Measurements from ENCODE around the gene ACSL3. TPM values are rescaled to one million over a fixed set of nuclear protein-coding genes. Genes with fewer than 3 reads are reported as not detected.
A peak's percentile ranks its signal among the peaks of the same experiment; 100 is the strongest.

ACSL3 gene
- total RNA-seq, 2 donors from 2014 or later = 48.5 to 52.8 TPM

DNA sequence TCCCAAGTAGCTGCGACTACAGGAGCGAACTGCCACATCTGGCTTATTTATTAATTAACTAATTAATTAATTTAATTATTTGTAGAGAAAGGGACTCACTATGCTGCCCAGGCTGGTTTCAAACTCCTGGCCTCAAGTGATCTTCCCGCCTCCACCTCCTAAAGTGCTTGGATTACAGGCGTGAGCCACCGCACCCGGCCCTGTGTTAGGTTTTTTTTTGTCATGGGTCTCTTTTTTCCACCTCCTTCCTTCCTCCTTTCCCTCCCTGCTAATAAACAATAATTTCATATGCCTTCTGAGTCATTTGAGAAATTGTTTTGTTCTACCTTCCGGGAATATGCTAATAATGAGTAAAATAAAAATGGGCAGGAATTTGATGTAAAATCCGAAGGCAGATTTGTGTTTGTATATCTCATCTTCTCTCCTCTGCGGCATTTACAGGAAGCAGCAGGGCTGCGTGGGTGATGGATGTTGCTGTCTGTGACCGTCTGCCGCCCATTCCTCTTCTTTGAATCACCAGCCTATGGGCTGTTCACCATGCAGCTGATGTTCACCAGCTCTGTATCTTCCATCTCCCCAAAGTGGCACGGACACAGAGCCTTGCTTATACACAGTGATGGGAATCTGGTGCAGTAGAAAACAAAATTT, 89.9 kb downstream of the ACSL3 start:
- DNase-seq (ENCODE audit: low spot score) (no peak), ATAC-seq (no peak)
- Mint-ChIP-seq H3K27ac (no peak overlapping the region), H3K36me3 (no peaks in the 10 kb centered on the region), H3K4me1 (ENCODE audit: low read depth in 2 of 2) (peaks cover 0 to 4% of the 10 kb centered on the region in 2 donors), H3K9me3 (no peaks in the 10 kb centered on the region), H3K27me3 (peaks cover 10 to 18% of the 10 kb centered on the region in 2 donors), H3K4me3 (no peak overlapping the region)

DNA sequence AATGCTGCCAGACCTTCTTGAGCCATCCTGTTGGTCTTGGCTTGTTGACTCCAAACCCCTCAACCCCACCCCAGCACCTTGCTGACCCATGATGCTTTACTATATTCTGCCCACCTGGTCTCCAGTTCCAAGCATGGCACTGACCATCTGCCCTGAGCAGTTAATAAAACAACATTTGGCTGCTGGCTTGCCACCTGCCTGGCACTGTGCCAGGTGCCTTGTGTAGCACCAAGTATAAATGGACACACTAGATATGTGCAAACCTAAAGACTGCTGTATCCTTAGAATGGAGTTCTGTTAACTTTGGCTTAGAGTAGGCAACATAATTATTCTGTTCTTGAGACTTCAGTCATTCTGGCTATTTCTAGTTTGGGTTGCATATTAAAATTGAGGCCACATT, 91.4 kb downstream of the ACSL3 start:
- H3K27me3 Mint-ChIP-seq = peaks cover 14 to 28% of the 10 kb centered on the region in 2 donors
- H3K36me3 Mint-ChIP-seq = no peaks in the 10 kb centered on the region
- ATAC-seq (no peak), DNase-seq (ENCODE audit: low spot score) (no peak)
- no peak overlapping the region for H3K27ac Mint-ChIP-seq
- H3K9me3 Mint-ChIP-seq = no peaks in the 10 kb centered on the region
- H3K4me3 Mint-ChIP-seq = no peak overlapping the region
- H3K4me1 Mint-ChIP-seq (ENCODE audit: low read depth in 2 of 2) = no peaks in the 10 kb centered on the region

GRCh38 chr2:222955008-222955407, 94.2 kb downstream of the ACSL3 start:
- Mint-ChIP-seq H3K27ac (no peak overlapping the region), H3K4me3 (no peak overlapping the region), H3K36me3 (no peaks in the 10 kb centered on the region), H3K9me3 (no peaks in the 10 kb centered on the region), H3K27me3 (peaks cover 20 to 34% of the 10 kb centered on the region in 2 donors), H3K4me1 (ENCODE audit: low read depth in 2 of 2) (no peaks in the 10 kb centered on the region)
- ATAC-seq (no peak), DNase-seq (ENCODE audit: low spot score) (no peak)

- H3K27ac Mint-ChIP-seq = no peak overlapping the region
- no peaks in the 10 kb centered on the region for H3K36me3 Mint-ChIP-seq
- no peak overlapping the region for H3K4me3 Mint-ChIP-seq
- no peaks in the 10 kb centered on the region for H3K4me1 Mint-ChIP-seq (ENCODE audit: low read depth in 2 of 2)
- DNase-seq (ENCODE audit: low spot score) (no peak), ATAC-seq (no peak)
- H3K9me3 Mint-ChIP-seq = no peaks in the 10 kb centered on the region
- peaks cover 16 to 39% of the 10 kb centered on the region in 2 donors for H3K27me3 Mint-ChIP-seq
These were observed 98.5 kb downstream of the ACSL3 start for GRCh38 chr2:222959358-222959757.

DNA sequence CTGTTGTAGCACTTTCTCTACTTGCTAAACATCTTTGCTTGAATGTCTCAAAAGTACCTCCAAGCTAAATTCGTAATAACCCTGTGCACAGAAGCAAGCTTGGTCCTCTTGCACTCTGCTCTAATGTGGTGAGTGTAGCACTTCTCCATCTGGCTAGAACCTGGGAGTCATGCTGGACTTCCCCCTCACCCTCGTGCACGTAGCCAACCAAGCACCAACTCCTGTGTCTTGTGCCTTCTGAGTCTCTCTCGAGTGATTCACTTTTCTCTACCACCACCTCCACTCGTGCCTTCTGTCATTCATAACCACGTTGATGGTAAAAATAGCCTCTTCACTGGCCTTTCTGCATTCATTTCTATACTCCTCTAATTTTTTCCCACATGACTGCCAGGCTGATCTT, 99.3 kb downstream of the ACSL3 start:
- ATAC-seq (no peak), DNase-seq (ENCODE audit: low spot score) (no peak)
- Mint-ChIP-seq H3K27ac (no peak overlapping the region), H3K27me3 (peaks cover 16 to 36% of the 10 kb centered on the region in 2 donors), H3K4me1 (ENCODE audit: low read depth in 2 of 2) (no peaks in the 10 kb centered on the region), H3K9me3 (no peaks in the 10 kb centered on the region), H3K36me3 (no peaks in the 10 kb centered on the region), H3K4me3 (no peak overlapping the region)

DNA sequence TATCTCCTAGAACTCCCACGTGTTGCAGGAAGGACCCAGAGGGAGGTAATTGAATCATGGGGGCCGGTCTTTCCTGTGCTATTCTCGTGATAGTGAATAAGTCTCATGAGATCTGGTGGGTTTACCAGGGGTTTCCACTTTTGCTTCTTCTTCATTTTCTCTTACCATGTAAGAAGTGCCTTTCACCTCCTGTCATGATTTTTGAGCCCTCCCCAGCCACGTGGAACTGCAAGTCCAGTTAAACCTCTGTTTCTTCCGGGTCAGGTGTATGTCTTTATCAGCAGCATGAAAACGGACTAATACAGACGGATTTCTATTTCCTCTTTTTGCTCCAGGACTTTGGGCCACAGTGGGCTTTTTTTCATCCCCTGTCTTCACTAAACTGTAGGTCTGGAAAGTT, 102.8 kb downstream of the ACSL3 start:
- no peaks in the 10 kb centered on the region for H3K4me1 Mint-ChIP-seq (ENCODE audit: low read depth in 2 of 2)
- H3K4me3 Mint-ChIP-seq = no peak overlapping the region
- no peak for ATAC-seq
- no peaks in the 10 kb centered on the region for H3K9me3 Mint-ChIP-seq
- H3K27me3 Mint-ChIP-seq = peaks cover 13 to 36% of the 10 kb centered on the region in 2 donors
- no peak overlapping the region for H3K27ac Mint-ChIP-seq
- H3K36me3 Mint-ChIP-seq = no peaks in the 10 kb centered on the region
- DNase-seq (ENCODE audit: low spot score) = no peak

- Mint-ChIP-seq H3K27ac (no peak overlapping the region), H3K36me3 (no peaks in the 10 kb centered on the region), H3K9me3 (no peaks in the 10 kb centered on the region), H3K4me3 (no peak overlapping the region), H3K27me3 (peaks cover 12 to 36% of the 10 kb centered on the region in 2 donors), H3K4me1 (ENCODE audit: low read depth in 2 of 2) (no peaks in the 10 kb centered on the region)
- ATAC-seq (no peak), DNase-seq (ENCODE audit: low spot score) (no peak)
These were observed 103.7 kb downstream of the ACSL3 start for GRCh38 chr2:222964376-222965031.

GRCh38 chr2:222965555-222965954, 104.7 kb downstream of the ACSL3 start:
- no peak for DNase-seq (ENCODE audit: low spot score)
- no peaks in the 10 kb centered on the region for H3K4me1 Mint-ChIP-seq (ENCODE audit: low read depth in 2 of 2)
- H3K9me3 Mint-ChIP-seq = no peaks in the 10 kb centered on the region
- no peak overlapping the region for H3K27ac Mint-ChIP-seq
- peaks cover 10 to 26% of the 10 kb centered on the region in 2 donors for H3K27me3 Mint-ChIP-seq
- peak; percentile 6 to 50 for ATAC-seq
- no peaks in the 10 kb centered on the region for H3K36me3 Mint-ChIP-seq
- no peak overlapping the region for H3K4me3 Mint-ChIP-seq

DNA sequence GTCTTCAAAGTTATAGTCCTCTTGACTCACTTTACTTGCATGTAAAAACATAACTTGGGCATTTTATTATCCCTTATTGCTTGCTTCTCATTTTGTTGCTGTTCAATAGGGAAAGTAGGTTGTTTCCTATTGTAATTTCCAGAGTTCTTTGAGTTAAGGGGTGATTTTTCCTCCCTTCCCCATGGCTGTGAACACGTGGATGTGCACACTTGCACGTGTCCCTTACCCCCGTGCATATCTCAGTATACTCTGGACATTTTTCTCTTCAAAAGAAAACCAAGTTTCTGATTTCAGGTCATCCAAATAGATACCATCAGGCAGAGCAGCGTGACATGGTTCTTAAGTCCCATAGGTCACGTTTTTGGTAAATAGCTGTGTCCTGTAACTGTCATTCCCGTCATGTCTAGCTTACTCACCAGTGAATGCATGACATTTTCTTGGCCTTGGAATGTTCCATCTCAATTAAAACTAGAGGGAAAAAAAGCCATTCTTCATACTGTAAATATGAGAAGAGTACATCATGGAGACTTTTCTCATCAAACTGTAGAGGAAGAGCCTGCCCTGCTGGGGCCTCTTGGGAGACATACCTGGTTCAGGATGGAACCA, 107.8 kb downstream of the ACSL3 start:
- no peak overlapping the region for H3K27ac Mint-ChIP-seq
- H3K27me3 Mint-ChIP-seq = peaks cover 5 to 15% of the 10 kb centered on the region in 2 donors

GRCh38 chr2:222969491-222969890, 108.7 kb downstream of the ACSL3 start:
- peaks cover 5 to 15% of the 10 kb centered on the region in 2 donors for H3K27me3 Mint-ChIP-seq
- ATAC-seq (no peak), DNase-seq (ENCODE audit: low spot score) (no peak)
- no peak overlapping the region for H3K27ac Mint-ChIP-seq
- no peaks in the 10 kb centered on the region for H3K36me3 Mint-ChIP-seq
- H3K9me3 Mint-ChIP-seq = no peaks in the 10 kb centered on the region
- H3K4me3 Mint-ChIP-seq = no peak overlapping the region
- H3K4me1 Mint-ChIP-seq (ENCODE audit: low read depth in 2 of 2) = no peaks in the 10 kb centered on the region

More for the DNA sequence above, 107.8 kb downstream of the ACSL3 start:
- Mint-ChIP-seq H3K36me3 (no peaks in the 10 kb centered on the region), H3K4me1 (ENCODE audit: low read depth in 2 of 2) (no peaks in the 10 kb centered on the region), H3K4me3 (no peak overlapping the region), H3K9me3 (no peaks in the 10 kb centered on the region)
- ATAC-seq = no peak
- DNase-seq (ENCODE audit: low spot score) = no peak

DNA sequence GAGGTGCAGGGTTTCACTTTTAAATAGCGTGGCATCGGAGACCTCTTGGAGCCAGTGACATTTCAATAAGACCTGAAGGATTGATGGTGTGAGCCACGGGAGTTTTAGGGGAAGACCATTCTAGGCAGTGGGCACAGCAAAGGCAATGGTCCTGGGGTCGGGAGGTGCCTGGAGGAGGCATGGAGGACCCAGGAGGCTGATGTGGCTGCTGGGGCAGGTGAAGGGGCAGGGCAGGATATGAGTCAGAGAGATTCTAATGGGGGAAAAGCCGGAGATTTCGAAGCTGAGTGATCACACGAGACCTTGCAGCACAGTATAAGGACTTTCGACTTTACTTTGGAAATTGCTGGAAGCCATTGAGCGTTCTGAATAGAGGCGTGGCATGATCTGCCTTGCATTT, 111.6 kb downstream of the ACSL3 start:
- no peak overlapping the region for H3K27ac Mint-ChIP-seq
- H3K27me3 Mint-ChIP-seq = peaks cover 9 to 19% of the 10 kb centered on the region in 2 donors

GRCh38 chr2:222973237-222973636, 112.4 kb downstream of the ACSL3 start:
- Mint-ChIP-seq H3K4me1 (ENCODE audit: low read depth in 2 of 2) (no peaks in the 10 kb centered on the region), H3K27me3 (peaks cover 9 to 12% of the 10 kb centered on the region in 2 donors), H3K36me3 (no peaks in the 10 kb centered on the region), H3K4me3 (no peak overlapping the region), H3K9me3 (no peaks in the 10 kb centered on the region), H3K27ac (no peak overlapping the region)
- ATAC-seq (no peak), DNase-seq (ENCODE audit: low spot score) (no peak)

More for the DNA sequence above, 111.6 kb downstream of the ACSL3 start:
- DNase-seq (ENCODE audit: low spot score) (no peak), ATAC-seq (no peak)
- Mint-ChIP-seq H3K36me3 (no peaks in the 10 kb centered on the region), H3K4me1 (ENCODE audit: low read depth in 2 of 2) (no peaks in the 10 kb centered on the region), H3K9me3 (no peaks in the 10 kb centered on the region), H3K4me3 (no peak overlapping the region)

DNA sequence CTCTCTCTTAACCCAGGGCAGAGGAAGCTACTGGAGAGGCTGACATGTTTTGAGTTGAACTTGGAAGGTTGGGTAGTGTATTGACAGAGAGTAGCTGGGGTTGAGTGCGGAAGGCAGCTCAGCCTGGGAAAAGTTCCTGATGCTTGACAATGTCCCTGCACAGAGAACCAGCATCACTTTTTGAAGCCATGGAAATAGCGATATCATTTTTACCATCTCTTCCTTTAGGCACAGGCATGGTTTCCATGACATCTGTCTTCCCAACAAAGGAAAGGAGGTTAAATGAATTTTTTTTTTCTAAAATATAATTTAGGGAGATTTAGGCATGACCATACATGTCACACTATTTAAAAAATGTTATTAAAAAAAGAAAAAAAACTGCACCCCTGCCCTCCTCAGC, 112.9 kb downstream of the ACSL3 start:
- H3K36me3 Mint-ChIP-seq = no peaks in the 10 kb centered on the region
- no peaks in the 10 kb centered on the region for H3K9me3 Mint-ChIP-seq
- H3K27ac Mint-ChIP-seq = no peak overlapping the region
- ATAC-seq (no peak), DNase-seq (ENCODE audit: low spot score) (no peak)
- no peak overlapping the region for H3K4me3 Mint-ChIP-seq
- H3K27me3 Mint-ChIP-seq = peaks cover 9 to 12% of the 10 kb centered on the region in 2 donors
- no peaks in the 10 kb centered on the region for H3K4me1 Mint-ChIP-seq (ENCODE audit: low read depth in 2 of 2)

GRCh38 chr2:222976521-222977061, 115.8 kb downstream of the ACSL3 start:
- H3K4me3 Mint-ChIP-seq = no peak overlapping the region
- DNase-seq (ENCODE audit: low spot score) = no peak
- H3K36me3 Mint-ChIP-seq = no peaks in the 10 kb centered on the region
- no peak for ATAC-seq
- H3K9me3 Mint-ChIP-seq = no peaks in the 10 kb centered on the region
- H3K4me1 Mint-ChIP-seq (ENCODE audit: low read depth in 2 of 2) = no peaks in the 10 kb centered on the region
- H3K27ac Mint-ChIP-seq = no peak overlapping the region
- peaks cover 8 to 22% of the 10 kb centered on the region in 2 donors for H3K27me3 Mint-ChIP-seq
